Kasumi-1 (cell line): Measurements from ENCODE around the gene SOSTDC1.
A peak's percentile ranks its signal among the peaks of the same experiment; 100 is the strongest.
"Not testable (repeated sequence)": the region's sequence is repeated elsewhere in the genome, so short reads cannot be mapped to it uniquely, and the experiment has no call there.

ENCODE experiments used
- DNase-seq, 2 experiments: peaks; one replicate each; lab custom pipeline; 2025; lab: John Stamatoyannopoulos, UW

The SOSTDC1 gene

GRCh38 chr7:16462431-16462889, 3.1 kb downstream of the SOSTDC1 start:
- DNase-seq: no peak

GRCh38 chr7:16460789-16461493, 4.6 kb downstream of the SOSTDC1 start:
- DNase-seq: no peak

- DNase-seq: not testable (repeated sequence)
Measured at GRCh38 chr7:16456303-16456702, 9.2 kb downstream of the SOSTDC1 start.

DNA sequence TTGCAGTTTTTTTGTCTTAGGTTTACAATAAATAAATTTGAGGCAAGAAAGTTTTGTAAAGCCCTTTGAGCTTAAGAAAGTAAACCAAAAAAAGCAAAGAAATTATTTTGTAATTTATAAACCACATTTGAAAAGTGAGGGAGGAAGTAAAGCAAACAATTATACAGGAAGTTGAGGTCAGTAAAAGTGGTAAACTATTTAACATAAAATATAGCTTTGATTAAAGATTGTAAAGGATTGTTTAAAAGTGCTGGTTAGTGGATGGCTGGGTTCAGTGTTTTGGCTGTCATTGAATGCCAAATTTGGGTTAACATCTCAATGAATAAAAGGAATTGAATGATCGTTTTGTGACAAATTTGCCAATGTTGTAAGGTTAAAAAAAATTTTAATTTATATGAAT, 9.9 kb downstream of the SOSTDC1 start:
- DNase-seq: no peak

GRCh38 chr7:16450366-16450765, 15.2 kb downstream of the SOSTDC1 start:
- DNase-seq: no peak

GRCh38 chr7:16447876-16448275, 17.7 kb downstream of the SOSTDC1 start:
- no peak for DNase-seq

- no peak for DNase-seq
Measured at GRCh38 chr7:16446508-16446907, 19.0 kb downstream of the SOSTDC1 start.

DNA sequence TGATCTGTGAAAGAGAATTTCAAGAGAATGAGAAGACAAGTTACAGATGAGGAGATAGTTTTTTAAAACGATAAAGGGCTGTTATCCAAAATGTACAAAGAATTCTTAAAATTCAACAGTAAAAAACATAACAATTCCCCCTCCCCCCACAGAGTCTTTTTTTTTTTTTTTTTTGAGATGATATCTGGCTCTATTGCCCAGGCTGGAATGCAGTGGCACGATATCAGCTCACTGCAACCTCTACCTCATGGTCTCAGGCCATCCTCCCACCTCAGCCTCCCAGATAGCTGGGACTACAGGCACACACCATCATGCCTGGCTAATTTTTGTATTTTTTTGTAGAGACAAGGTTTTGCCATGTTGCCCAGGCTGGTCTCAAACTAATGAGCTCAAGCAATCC, 21.7 kb downstream of the SOSTDC1 start:
- not testable (repeated sequence) for DNase-seq

GRCh38 chr7:16438988-16439387, 26.6 kb downstream of the SOSTDC1 start:
- DNase-seq: no peak

GRCh38 chr7:16436306-16436705, 29.2 kb downstream of the SOSTDC1 start:
- DNase-seq: no peak

DNA sequence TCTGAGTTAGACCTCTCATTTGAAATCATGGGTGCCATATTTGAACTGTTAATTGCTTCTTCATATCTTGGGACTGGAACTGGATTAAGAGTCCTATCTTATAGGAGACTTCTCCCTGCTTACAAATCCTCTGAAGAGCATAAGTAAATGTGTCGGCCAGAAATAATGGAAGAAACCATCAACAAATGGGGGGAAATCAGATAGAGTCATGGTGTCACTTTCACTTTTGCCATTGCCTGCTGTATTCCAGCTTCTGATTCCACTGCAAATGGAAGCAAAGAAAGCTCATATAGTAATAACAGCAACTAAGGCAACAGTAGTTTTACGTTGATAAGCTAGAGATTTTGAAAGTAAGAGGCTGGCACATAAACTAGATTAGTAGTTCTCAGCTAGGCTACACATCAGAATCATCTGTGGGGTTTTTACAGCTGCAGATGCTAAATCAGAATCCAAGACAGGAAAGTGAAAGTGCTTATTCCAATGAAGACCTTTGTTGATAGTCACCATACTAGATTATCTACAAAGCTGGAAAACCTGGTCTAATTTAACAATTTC, 31.9 kb downstream of the SOSTDC1 start:
- no peak for DNase-seq

- no peak for DNase-seq
Measured at GRCh38 chr7:16432425-16432731, 33.2 kb downstream of the SOSTDC1 start.

- peak; percentile 15 to 37 for DNase-seq
Measured at GRCh38 chr7:16431646-16432424, 33.7 kb downstream of the SOSTDC1 start.

DNA sequence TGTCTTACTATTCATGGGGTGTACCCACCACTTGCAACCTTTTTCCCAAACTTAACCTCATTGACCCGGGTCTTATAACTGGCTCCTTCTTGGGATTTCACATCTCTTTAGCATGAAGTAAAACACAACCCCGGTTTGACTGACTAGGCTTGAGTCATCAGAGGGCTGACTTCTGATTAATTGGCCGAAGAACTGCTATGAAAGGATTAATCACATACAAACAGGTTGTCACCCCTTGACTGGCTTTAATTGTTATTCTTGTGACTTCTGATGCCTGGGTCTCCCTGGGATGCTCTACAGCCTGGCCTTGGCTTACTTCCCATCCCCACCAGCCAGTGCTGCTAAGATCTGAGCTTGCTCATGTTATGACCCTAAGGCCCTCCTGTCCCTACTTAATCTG, 35.4 kb downstream of the SOSTDC1 start:
- no peak for DNase-seq

- DNase-seq: peak; percentile 1 to 12
Measured at GRCh38 chr7:16428672-16429071, 36.9 kb downstream of the SOSTDC1 start.

- DNase-seq: no peak
Measured at GRCh38 chr7:16428182-16428581, 37.4 kb downstream of the SOSTDC1 start.

GRCh38 chr7:16423761-16424160, 41.8 kb downstream of the SOSTDC1 start:
- no peak for DNase-seq

DNA sequence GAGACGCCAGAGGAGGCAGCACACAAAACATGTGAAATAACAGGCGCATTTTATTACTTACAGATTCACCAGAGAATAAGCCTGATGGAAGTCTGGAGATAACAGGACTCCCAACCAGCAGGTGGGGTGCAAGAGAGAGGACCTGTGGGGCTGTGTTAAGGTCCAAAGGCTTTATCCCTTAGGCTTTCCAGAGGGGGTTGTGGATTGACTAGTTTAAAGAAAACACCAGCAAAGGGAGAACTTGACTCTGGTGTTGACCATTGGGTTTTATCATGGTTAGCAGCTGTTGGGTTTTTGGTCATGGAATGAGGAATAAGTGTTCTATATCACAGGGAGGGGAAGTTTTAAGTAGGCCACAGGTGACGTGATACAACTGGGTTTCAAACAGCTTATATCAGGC, 42.6 kb downstream of the SOSTDC1 start:
- DNase-seq: no peak

DNA sequence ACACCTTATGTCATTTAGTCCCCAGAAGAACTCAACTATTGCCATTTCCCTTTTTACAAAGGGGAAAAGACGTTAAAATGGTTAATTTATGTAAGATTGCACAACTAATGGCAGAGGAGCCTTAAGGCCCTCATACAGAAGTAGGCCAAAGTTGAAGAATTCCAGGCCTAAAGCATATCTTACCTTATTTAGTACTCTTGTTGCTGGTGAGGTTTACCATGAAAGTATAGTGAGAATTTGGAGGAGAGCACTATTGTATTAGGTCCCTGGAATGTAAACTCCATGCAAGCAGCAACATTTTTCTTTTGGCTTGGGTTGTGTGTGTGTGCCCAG, 43.5 kb downstream of the SOSTDC1 start:
- DNase-seq: no peak

GRCh38 chr7:16421333-16422102, 44.0 kb downstream of the SOSTDC1 start, which contains the start of gene CRPPA:
Gene CRPPA (minus strand): TSS chr7:16421538. CDS start chr7:16421322, 216 bp downstream.
- DNase-seq: peak in 1 of 2 experiments; percentile 11

GRCh38 chr7:16420649-16421332, 44.7 kb downstream of the SOSTDC1 start:
- peak; percentile 76 for DNase-seq

DNA sequence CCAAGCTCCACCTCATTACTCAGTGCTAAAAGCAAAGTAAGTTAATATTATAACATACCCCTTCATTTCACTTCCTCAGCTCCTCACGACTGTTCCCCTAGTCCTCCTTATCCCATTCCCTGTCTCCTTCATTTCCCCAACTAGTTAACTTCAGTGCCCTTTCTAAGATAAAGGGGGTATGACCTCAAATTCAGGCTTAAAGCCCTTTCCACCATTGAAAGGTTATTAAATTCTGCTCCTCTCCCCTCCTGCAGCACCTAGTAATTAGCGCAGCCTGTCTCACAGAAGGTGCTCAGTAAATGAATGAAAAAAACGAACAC, 45.2 kb downstream of the SOSTDC1 start:
- no peak for DNase-seq
